GM18868 (cell line): ENCODE measurements around the gene CYTH2.
"Not testable (repeated sequence)": the region's sequence is repeated elsewhere in the genome, so short reads cannot be mapped to it uniquely, and the experiment has no call there.

Experiments
- ATAC-seq: cut with Tn5 transposase; IDR thresholded peaks from one replicate; pipeline ENCODE4 v1.9.1; 2021; ENCODE audit warnings: mild to moderate bottlenecking, moderate library complexity; ENCODE audit not compliant: unreplicated experiment

The CYTH2 gene

GRCh38 chr19:48476176-48476575 lies 7.0 kb downstream of the CYTH2 start:
- no peak for ATAC-seq

DNA sequence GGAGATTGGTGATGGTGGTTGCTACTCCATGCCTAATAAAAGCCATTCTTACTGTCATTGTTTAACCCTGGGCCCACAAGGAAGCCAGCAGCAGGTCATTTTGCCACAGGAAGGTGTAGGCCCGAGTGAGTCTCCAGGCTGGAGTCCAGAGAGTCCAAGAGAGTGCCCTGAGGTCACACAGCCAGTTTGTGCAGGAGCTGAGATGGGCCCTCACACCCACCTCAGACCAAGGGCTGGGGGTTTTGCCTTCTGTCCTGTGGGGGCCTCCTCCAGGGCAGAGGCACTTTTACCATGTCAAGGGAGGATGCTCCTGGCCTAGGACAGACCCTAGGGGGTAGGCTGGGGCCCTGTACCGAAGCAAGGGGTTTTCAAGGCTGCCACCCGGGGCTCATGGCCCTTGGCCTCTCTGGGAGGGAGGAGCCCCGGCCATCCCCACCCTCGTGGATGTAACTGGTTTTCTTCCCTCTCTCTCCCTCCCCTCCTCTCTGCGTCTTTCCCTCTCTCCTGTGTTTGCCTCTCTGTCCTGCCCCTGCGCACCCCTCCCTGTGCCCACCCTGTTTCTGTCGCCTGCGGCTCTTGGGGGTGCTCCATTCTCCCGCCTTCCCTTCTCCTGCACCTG lies 8.0 kb downstream of the CYTH2 start:
- no peak for ATAC-seq

DNA sequence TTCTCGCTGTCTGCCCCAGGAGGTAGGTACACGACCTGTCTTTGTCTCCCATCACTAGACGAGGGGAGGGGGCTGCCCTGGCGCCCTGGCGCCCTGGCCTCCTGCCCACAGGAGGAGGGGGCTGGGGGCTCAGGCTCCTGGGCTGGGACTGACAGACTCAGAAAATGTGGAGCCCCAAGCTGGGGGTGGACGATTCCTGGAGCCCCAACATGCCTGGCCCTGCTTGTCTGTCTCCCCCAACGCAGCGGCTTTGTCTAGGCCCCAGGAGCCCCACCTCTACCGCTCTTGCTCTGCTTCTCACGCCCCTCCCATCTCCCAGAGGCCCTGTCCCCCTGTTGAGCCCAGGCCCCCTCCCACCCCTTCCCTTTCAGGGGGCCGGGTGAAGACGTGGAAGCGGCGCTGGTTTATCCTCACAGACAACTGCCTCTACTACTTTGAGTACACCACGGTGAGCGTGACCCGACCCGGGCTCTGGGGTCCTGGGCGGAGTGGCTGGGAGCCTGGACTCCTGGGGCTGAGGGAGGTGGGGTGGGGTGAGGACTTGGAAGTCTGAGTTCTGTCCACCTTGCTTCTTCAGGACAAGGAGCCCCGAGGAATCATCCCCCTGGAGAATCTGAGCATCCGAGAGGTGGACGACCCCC lies 8.6 kb downstream of the CYTH2 start:
- ATAC-seq: no peak

DNA sequence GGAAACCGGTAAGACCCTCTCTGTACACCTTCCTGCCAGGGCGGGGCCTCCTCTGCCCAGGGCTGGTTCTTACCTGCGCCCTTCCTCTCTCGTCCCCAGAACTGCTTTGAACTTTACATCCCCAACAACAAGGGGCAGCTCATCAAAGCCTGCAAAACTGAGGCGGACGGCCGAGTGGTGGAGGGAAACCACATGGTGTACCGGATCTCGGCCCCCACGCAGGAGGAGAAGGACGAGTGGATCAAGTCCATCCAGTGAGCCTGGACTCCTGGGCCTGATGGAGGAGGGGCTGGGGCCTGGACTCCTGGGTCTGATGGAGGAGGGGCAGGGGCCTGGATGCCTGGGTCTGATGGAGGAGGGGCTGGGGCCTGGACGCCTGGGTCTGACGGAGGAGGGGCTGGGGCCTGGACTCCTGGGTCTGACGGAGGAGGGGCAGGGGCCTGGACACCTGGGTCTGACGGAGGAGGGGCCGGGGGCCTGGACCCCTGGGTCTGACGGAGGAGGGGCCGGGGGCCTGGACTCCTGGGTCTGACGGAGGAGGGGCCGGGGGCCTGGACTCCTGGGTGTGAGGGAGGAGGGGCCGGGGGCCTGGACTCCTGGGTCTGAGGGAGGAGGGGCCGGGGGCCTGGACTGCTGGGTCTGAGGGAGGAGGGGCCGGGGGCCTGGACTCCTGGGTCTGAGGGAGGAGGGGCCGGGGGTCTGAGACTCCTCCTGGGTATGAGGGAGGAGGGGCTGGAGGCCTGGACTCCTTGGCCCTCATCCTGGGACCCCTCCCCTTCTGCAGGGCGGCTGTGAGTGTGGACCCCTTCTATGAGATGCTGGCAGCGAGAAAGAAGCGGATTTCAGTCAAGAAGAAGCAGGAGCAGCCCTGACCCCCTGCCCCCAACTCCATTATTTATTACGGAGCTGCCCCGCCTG lies 9.4 kb downstream of the CYTH2 start:
- no peak for ATAC-seq

GRCh38 chr19:48479686-48480085 lies 10.5 kb downstream of the CYTH2 start:
- no peak for ATAC-seq

GRCh38 chr19:48480183-48480557 lies 11.0 kb downstream of the CYTH2 start:
- no peak for ATAC-seq

DNA sequence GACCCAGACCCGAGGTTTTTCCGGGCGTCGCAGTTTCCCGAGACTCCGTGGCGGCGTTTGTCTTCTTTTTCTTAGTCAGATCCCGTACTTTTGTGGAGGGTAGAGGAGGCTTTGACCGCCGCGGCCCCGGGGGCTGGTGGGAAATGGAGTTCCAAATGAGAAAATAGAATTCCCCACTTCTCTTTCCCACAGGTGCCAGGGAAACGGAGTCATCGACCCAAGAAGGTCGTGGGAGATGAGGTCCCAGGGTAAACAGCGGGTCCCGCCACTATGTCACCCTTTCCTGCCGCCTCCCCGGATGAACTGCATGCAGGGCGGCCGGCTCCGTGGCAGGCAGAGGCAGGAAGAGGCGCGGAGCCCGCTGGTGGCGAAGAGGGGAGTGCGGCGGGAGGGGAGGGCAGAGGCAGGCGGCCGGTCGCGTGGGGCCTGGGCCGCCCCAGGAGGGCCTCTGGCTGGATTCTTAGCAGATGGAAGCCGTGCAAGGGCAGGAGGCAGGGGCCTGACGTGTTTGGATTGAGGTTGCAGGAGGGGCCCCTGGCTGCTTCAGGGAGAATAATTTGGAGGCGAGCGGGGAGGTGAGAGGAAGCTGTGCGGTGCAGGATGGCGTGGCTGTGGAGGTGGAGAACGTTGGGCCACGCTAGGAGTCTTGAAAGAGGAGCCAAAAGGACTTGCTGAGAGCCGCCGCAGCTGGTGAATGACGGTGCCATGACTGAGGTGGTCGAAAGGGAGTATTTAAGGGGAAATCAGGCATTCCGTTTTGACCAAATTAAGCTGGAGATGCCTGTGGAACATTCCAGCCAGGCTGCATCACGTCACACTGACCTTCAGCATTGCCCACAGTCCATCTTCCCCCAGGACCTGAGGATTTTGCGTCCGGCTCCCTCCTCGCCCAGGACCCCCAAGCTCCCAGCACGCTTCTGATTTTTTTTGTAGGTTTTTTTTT lies 11.7 kb downstream of the CYTH2 start:
- ATAC-seq: no peak

DNA sequence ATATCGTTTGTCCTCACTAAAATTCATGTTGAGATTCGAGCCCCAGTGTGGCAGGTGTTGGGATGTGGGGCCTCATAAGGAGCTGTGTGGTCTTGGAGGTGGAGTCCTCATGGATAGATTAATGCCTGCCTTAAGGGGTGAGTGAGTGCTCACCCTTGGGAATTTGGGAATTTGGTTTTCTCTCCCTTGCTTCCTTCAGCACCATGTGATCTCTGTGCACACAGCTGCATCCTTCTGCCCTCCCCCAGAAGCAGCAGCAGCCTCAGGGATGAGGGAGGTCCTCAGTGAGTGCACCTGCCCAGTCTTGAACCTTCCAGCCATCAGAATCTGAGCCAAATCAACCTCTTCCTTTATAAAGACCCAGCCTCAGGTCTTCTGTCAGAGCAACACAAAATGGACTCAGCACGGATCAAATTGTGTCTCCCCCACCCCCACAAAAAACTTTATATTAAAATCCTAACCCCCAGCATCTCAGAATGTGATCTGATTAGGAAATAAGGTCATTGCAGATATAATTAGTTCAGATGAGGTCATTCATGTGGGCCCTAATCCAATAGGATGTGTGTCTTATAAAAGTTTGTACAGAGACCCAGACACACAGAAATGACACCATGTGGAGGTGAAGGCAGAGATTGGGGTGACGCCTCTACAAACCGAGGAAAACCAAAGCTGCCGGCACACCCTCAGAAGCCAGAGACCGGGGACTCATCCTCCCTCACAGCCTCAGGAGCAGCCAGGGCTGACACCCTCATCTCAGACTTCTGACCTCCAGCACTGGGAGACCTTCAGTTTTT lies 12.9 kb downstream of the CYTH2 start:
- no peak for ATAC-seq

DNA sequence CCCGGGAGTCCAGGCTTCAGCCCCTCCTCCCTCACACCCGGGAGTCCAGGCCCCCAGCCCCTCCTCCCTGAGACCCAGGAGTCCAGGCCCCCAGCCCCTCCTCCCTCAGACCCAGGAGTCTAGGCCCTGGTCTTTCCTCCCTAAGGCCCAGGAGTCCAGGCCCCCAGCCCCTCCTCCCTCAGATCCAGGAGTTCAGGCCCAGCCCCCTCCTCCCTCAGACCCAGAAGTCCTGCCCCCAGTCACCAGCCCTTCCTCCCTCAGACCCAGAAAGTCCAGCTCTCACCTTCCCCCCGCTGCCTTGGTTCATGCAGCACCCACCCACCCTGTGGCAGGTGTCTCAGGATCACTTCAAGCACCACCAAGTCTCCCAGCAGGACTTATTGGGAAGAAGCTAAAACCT lies 14.1 kb downstream of the CYTH2 start:
- no peak for ATAC-seq

DNA sequence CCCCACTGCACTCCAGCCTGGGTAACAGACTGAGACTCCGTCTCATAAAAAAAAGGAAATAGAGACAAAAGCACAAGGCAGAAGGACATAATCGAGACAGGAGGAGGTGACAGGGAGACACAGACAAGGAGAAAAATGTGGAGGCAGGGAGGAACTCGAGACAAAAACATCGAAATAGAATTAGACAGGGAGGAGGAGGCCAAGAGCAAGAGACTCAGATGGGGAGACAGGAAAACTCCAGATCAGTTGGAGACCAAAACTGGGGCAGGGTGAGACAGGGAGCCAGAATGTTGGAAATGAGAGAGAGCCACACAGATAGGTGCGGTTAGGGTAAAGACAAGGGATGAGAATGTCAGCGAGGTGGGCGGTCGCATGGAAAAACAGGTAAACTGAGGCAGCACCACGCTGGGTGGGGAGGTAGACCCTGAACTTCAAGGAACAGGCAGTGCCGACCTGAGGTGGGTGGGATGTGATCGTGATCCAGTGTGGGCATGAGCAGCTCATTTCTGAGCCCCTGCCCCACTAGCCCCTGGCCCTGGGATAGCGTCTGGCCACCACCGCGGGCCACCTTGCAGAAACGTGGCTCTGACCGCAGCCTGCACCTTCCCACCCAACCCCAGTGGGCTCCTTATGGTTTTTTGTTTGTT lies 15.2 kb downstream of the CYTH2 start:
- ATAC-seq: no peak

- no peak for ATAC-seq
These were observed 15.9 kb downstream of the CYTH2 start for GRCh38 chr19:48484931-48485612.

DNA sequence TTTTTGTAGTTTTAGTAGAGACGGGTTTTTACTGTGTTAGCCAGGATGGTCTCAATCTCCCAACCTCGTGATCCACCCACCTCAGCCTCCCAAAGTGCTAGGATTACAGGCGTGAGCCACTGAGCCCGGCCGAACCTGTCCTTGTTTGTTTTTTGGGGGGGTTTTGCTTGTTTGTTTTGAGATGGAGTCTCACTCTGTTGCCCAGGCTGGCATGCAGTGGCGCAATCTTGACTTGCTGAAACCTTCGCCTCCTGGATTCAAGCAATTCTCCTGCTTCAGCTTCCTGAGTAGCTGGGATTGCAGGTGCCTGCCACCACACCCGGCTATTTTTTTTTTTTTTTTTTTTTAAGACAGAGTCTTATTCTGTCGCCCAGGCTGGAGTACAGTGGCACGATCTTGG lies 17.5 kb downstream of the CYTH2 start:
- ATAC-seq: not testable (repeated sequence)

DNA sequence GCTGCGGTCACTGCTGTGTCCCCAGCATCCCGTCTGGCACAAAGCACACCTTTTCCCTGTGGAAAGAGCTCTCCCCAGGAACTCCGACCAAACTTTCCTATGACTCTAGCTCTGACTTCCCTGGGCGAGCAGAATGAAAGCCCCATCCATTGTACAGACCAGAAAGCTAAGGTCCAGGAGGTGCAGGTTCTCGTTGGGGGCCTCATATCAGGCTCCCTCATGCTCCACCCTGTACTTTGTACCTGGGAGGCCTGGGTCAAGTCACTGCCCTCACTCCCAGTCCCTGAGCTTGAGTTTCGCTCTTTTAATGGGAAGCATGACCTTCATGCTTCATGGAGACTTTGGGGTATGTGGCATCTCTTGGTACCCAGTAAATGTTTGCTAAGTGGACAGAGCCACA lies 18.4 kb downstream of the CYTH2 start:
- ATAC-seq: no peak

DNA sequence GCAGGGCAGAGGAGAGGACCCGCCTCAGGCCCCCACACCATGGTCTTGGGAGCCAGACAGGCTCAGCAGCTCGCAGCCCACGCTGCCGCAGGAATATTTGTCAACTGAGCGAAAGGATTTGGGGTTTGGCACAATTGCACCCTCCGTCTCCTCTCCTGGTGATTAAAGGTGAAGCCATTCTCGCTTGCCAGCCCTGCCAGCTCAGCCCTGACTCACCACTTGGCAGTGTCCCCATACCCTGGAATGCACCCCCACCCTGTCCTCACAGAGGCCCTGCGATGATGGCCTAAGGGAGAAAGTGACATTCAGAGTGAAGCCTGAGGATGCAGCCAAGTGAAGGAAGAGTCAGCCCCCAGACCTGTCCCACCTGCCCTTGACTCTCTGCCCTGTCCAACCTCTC lies 18.8 kb downstream of the CYTH2 start:
- no peak for ATAC-seq

DNA sequence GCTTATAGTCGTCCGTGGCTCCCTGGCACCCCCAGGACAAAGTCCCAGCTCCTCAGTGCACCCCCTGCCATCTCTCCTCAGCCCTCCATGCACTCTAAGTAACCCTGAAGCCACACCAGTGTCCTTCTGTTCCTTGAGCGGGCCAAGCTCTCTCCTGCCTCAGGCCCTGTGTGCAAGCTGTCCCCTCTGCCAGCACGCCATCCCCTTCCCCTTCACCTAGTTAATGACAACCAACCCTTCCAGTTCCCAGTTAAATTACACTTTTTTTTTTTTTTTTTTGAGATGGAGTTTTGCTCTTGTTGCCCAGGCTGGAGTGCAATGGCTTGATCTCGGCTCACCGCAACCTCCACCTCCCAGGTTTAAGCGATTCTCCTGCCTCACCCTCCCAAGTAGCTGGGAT lies 19.3 kb downstream of the CYTH2 start:
- ATAC-seq: not testable (repeated sequence)

GRCh38 chr19:48489608-48490216 lies 20.5 kb downstream of the CYTH2 start:
- ATAC-seq: no peak

GRCh38 chr19:48490981-48491792 lies 22.0 kb downstream of the CYTH2 start:
- no peak for ATAC-seq

- no peak for ATAC-seq
These were observed 22.6 kb downstream of the CYTH2 start for GRCh38 chr19:48491793-48492123.
